Nephron progenitor cell (in vitro differentiated cells): ENCODE data around the gene KERA.

ENCODE experiments used
- DNase-seq: peaks from one replicate; pipeline ENCODE4 v3.0.0; 2021
- H3K27ac Mint-ChIP-seq: 2 replicates; pipeline ENCODE4 v1.8.0; 2021; ENCODE audit warnings: mild to moderate bottlenecking, moderate library complexity, mixed read lengths
- H3K27me3 Mint-ChIP-seq: 2 replicates; pipeline ENCODE4 v1.8.0; 2021; ENCODE audit warnings: mild to moderate bottlenecking, low read depth, mixed read lengths; ENCODE audit not compliant: poor library complexity
- H3K36me3 Mint-ChIP-seq: 2 replicates; pipeline ENCODE4 v1.8.0; 2021; ENCODE audit warnings: low read depth, mixed read lengths
- H3K4me1 Mint-ChIP-seq: 2 replicates; pipeline ENCODE4 v1.8.0; 2021; ENCODE audit warnings: mixed read lengths
- H3K4me3 Mint-ChIP-seq: 2 replicates; pipeline ENCODE4 v1.8.0; 2021; ENCODE audit warnings: mild to moderate bottlenecking, moderate library complexity, mixed read lengths
- H3K9me3 Mint-ChIP-seq: 2 replicates; pipeline ENCODE4 v1.8.0; 2021; ENCODE audit warnings: mild to moderate bottlenecking, moderate library complexity, mixed read lengths
- CTCF ChIP-seq: fragments of 200-600 bp; sonication (generic); IDR thresholded peaks from 2 replicates; pipeline ENCODE4 v1.5.0; 2021; ENCODE audit warnings: antibody characterized with exemption

The KERA gene

GRCh38 chr12:91003737-91004136 lies 54.1 kb downstream of the KERA start:
- no peaks in the 10 kb centered on the region for H3K36me3 Mint-ChIP-seq
- no peak for TF ChIP-seq CTCF
- H3K4me3 Mint-ChIP-seq, result no peak overlapping the region
- peaks cover 9% of the 10 kb centered on the region for H3K27me3 Mint-ChIP-seq
- no peaks in the 10 kb centered on the region for H3K9me3 Mint-ChIP-seq
- H3K27ac Mint-ChIP-seq, result no peak overlapping the region
- no peak for DNase-seq
- H3K4me1 Mint-ChIP-seq, result no peaks in the 10 kb centered on the region

- no peak for TF ChIP-seq CTCF
- Mint-ChIP-seq H3K4me3 (no peak overlapping the region), H3K36me3 (no peaks in the 10 kb centered on the region), H3K4me1 (no peaks in the 10 kb centered on the region), H3K27ac (no peak overlapping the region), H3K27me3 (no peaks in the 10 kb centered on the region), H3K9me3 (no peaks in the 10 kb centered on the region)
- DNase-seq, result no peak
Observed at GRCh38 chr12:91001306-91001705, 56.5 kb downstream of the KERA start.
